Neuron (in vitro differentiated cells): ENCODE measurements around the gene SLC10A7.

Experiments used
- H2AFZ ChIP-seq: one replicate; pipeline ENCODE4 v1.6.1; 2013; ENCODE audit warnings: low read depth, mild to moderate bottlenecking, inconsistent platforms, low read length, moderate library complexity
- H3K27me3 ChIP-seq: one replicate; pipeline ENCODE4 v1.6.1; 2013; ENCODE audit warnings: low read length; ENCODE audit not compliant: insufficient read depth
- H3K36me3 ChIP-seq: one replicate; pipeline ENCODE4 v1.6.1; 2013; ENCODE audit warnings: low read length; ENCODE audit not compliant: insufficient read depth
- H3K4me1 ChIP-seq: one replicate; pipeline ENCODE4 v1.6.1; 2013; ENCODE audit warnings: low read length; ENCODE audit not compliant: insufficient read depth
- H3K4me3 ChIP-seq: 2 replicates; pipeline ENCODE4 v1.5.1; 2013; ENCODE audit warnings: mild to moderate bottlenecking, low read length, moderate library complexity
- H3K9me3 ChIP-seq: one replicate; pipeline ENCODE4 v1.6.1; 2013; ENCODE audit warnings: low read length

The SLC10A7 gene

DNA sequence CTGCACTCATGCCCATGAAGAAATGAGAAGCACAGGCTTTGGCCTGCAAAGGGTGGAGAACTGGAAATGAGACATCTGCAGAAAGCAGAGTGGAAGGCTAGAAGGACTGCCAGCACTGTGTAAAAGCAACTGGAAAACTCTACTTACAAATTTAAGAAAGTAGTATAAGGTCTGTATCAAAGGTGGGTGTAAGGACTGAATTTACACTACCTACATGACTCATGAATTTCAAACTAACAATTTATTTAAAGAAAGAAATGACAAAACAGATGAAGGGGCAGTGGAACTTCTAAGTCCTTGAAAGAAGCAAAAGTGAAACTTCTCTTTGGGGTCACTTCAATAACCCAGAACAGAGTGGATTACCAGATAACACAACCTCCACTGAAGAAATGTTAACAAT, 71.2 kb downstream of the SLC10A7 start:
- no peak overlapping the region for H2AFZ ChIP-seq
- H3K4me3 ChIP-seq = no peak overlapping the region

DNA sequence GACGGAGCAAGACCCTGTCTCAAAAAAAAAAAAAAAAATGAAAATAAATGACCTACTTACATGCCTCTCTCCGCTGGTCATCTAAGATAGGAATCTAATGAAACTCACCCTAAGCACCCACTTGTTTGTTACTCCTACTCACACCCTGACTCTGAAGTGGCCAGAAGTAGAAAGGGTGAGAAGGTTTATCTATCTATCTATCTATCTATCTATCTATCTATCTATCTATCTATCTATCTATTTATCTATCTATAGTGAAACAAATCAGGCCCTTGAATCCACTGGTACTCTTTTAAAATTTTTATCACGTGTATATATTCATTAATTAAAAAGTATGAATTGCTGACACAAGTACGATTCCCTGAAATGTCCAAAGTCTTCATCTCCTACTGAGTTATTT, 75.2 kb downstream of the SLC10A7 start:
- Histone ChIP-seq H3K4me1 (no peaks in the 10 kb centered on the region), H3K4me3 (no peak overlapping the region), H3K27me3 (no peaks in the 10 kb centered on the region), H3K9me3 (peaks cover 5% of the 10 kb centered on the region), H3K36me3 (no peaks in the 10 kb centered on the region), H2AFZ (no peak overlapping the region)

More for the DNA sequence above, 71.2 kb downstream of the SLC10A7 start:
- Histone ChIP-seq H3K4me1 (peaks cover 6% of the 10 kb centered on the region), H3K36me3 (no peaks in the 10 kb centered on the region), H3K27me3 (no peaks in the 10 kb centered on the region), H3K9me3 (peaks cover 2% of the 10 kb centered on the region)

DNA sequence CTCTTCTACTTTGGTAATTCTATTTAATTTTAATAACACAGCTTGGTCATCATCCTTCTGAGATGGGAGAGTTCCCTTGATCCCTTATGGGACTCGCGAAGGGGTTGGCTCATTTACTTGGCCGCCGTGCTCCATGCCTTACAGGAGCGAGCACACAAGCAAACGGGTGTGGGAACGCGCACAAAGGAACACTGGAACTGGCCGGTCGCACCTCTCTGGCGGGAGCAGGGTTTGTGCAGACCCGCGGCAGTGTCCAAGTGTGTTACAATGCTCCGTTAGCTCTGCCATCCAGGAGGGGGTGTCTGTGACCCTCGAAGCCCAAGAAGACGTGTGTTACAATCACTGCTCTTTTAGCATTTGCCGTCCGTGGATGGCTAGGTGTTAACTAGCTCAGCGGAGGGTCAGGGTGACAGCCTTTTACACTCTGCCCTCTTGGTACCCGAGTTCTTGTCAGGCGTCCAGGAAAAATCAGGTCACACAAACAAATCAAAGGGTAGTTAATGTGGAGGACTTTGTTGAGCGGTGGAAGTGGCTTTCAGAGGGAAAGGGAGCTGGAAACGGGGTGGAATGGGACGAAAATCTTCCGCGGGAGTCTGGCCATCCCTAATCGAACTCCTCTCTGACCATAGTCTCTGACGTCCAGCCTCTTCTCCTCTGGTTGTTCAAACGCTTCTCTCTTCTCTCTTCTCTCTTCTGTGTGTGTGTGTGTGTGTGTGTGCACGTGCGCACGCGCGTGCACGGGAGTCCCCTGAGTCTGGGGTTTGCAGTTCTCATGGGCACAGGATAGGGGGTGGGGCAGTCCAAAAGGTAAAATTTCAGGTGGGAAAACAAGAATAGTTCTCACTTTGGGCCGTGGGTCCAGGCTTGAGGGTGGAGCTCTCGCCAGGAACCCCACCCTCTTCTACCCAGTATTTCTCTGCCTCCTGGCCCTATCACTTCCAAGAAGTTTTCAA, 76.3 kb downstream of the SLC10A7 start:
- no peaks in the 10 kb centered on the region for H3K27me3 ChIP-seq
- no peak overlapping the region for H2AFZ ChIP-seq
- H3K4me3 ChIP-seq = no peak overlapping the region
- H3K36me3 ChIP-seq = no peaks in the 10 kb centered on the region
- H3K4me1 ChIP-seq = no peaks in the 10 kb centered on the region
- H3K9me3 ChIP-seq = peaks cover 4% of the 10 kb centered on the region

DNA sequence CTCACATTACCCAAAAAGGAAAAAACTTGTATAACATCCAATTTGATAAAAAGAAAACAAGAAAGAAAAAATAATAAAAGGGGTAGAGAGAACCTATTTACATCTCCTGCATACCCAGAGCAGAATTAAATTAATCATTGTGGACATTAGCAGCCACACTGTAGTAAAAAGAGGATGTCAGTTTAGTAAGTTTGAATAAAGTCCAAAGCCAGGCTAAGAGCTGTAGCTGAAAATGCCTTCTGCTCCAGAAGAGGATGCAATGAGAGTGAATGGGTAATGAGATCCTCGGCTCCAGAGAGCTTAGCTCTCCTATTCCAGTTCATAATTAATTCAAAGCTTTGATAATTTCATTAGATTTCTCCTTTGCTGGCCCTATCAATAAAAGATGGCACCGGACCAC, 78.2 kb downstream of the SLC10A7 start:
- no peaks in the 10 kb centered on the region for H3K36me3 ChIP-seq
- no peak overlapping the region for H2AFZ ChIP-seq
- H3K4me1 ChIP-seq = peaks cover under 1% of the 10 kb centered on the region
- H3K4me3 ChIP-seq = no peak overlapping the region
- H3K9me3 ChIP-seq = peaks cover 4% of the 10 kb centered on the region
- H3K27me3 ChIP-seq = no peaks in the 10 kb centered on the region

DNA sequence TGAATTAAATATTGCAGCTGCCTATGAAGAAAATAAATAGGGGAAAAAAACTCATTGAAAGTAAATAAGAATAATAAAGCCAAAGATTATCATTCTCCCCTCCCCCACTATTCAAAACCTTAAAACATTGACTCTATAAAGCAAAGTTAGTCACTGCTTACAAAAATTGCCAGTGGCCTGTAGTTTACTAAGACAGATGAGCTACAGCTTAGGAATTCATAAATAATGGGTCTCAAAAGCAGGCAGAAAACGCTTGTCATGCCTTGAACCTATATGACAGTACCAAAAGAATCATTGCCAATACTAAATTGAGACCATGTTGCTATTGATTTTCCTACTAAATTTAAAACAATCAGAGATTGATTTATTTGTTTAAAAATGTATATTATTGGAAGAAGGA, 78.9 kb downstream of the SLC10A7 start:
- no peaks in the 10 kb centered on the region for H3K27me3 ChIP-seq
- H3K36me3 ChIP-seq = no peaks in the 10 kb centered on the region
- peaks cover 8% of the 10 kb centered on the region for H3K4me1 ChIP-seq
- H3K4me3 ChIP-seq = no peak overlapping the region
- no peak overlapping the region for H2AFZ ChIP-seq
- H3K9me3 ChIP-seq = peaks cover 4% of the 10 kb centered on the region

DNA sequence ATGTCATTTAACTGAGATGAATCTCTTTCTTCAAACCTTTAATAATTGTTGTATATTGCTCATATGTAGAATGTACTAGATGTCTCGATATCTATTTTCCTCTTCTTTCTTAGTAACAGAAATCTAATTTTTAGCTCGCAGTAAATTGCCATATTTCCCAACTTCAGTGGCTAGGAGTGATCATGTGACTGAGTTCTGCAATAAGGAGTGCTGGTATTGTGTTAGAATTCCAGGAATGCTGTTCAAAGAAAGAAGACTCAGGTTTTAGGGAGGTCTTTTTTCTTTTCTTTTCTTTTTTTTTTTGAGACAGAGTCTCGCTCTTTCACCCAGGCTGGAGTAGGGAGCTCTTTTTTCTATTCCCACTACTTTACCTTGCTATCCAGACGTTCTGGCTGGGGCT, 81.7 kb downstream of the SLC10A7 start:
- no peak overlapping the region for H2AFZ ChIP-seq
- no peaks in the 10 kb centered on the region for H3K27me3 ChIP-seq
- H3K9me3 ChIP-seq = no peaks in the 10 kb centered on the region
- no peak overlapping the region for H3K4me3 ChIP-seq
- H3K36me3 ChIP-seq = no peaks in the 10 kb centered on the region
- peaks cover 22% of the 10 kb centered on the region for H3K4me1 ChIP-seq

DNA sequence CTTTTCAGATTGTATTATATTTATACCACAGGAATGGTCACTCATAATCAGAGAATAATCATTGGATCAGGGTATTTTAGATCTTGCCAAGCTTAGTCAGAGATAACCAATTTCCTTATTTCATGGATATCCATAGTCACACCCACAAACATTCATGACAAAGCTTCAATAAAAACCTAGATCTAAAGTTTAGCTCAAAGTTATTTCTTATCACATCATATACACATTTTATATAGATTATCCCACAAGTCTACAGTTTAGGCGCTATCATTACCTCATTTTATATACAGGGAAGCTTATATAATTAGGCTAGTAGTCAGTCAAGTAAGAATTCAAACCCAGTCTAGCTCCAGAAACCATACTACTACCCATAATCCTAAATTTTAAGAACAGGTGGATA, 82.3 kb downstream of the SLC10A7 start:
- no peaks in the 10 kb centered on the region for H3K9me3 ChIP-seq
- H3K36me3 ChIP-seq = no peaks in the 10 kb centered on the region
- no peak overlapping the region for H3K4me3 ChIP-seq
- H3K4me1 ChIP-seq = peaks cover 22% of the 10 kb centered on the region
- no peaks in the 10 kb centered on the region for H3K27me3 ChIP-seq
- no peak overlapping the region for H2AFZ ChIP-seq

DNA sequence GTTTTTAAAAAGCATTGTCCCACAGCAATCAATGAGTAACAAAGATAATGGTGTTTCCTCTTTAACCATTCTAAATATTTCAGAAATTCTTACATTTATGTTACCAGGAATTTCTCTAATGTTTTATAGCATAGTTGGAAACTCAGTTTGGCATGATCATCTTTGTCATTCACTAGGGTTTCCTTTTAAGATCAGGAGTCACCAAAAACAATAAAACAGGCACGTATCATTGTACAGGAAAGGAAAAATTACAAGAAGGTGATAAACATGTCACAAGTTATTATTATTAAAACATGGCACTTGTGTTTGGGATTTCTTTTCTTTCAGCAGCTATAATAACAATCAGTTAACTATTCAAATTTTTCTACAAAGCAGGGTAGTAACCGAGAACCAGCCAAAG, 84.0 kb downstream of the SLC10A7 start:
- H2AFZ ChIP-seq = no peak overlapping the region
- H3K4me3 ChIP-seq = no peak overlapping the region
- peaks cover 22% of the 10 kb centered on the region for H3K4me1 ChIP-seq
- H3K36me3 ChIP-seq = no peaks in the 10 kb centered on the region
- no peaks in the 10 kb centered on the region for H3K9me3 ChIP-seq
- H3K27me3 ChIP-seq = no peaks in the 10 kb centered on the region

DNA sequence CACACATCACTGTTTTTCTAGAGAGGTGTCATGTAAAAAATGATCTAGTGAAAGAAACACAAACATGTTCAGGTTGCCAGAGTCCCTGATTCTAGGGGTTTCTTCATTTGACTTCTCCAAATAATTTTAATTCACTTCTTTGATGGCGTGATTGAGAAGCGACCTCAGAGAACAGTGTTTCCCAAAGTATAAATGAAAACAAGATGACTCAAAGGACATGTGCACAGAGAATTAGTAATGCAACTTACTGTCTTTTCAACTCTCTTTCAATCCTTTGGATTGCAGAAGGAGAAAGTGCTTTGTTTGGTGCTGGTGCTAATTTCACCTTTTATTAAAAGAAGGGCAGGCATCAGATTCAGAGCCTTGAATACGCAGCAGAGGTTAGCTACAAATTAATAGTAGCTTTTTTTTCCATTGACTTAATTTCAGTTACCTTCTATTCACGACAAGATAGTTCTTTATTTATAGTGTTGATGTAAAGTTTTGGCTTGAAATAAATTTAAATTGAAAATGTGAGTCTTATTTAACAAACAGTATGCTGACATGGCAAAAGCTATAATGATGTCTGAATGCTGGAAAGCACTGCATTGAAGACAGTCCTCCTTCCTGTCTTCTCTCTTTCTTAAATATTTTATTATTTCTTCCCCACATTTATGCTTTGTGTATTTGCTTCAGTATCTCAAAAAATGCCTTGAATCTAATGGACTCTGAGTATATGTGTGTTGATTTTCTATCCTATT, 85.1 kb downstream of the SLC10A7 start:
- H3K4me3 ChIP-seq = no peak overlapping the region
- no peaks in the 10 kb centered on the region for H3K9me3 ChIP-seq
- no peak overlapping the region for H2AFZ ChIP-seq
- no peaks in the 10 kb centered on the region for H3K36me3 ChIP-seq
- H3K27me3 ChIP-seq = no peaks in the 10 kb centered on the region
- peaks cover 22% of the 10 kb centered on the region for H3K4me1 ChIP-seq

DNA sequence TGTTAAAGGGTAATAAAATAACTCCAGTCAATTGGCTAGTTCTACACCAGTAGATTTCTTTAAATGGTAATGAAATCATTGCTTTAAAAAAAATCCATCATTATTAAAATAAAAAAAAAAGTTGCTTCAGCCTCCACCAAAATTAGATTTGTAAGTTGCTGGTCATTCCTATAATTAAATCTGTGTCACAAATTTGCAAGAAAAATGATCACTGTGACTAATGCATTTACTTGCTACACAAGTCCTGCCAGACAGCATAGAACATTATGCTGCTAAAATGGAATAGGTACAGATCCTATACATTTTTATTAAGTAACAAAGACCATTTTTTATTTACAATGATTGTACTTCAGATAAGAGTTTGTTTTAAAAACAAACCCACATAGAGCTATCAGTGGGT, 85.8 kb downstream of the SLC10A7 start:
- Histone ChIP-seq H3K9me3 (no peaks in the 10 kb centered on the region), H3K4me3 (no peak overlapping the region), H3K27me3 (no peaks in the 10 kb centered on the region), H3K4me1 (peaks cover 22% of the 10 kb centered on the region), H3K36me3 (no peaks in the 10 kb centered on the region), H2AFZ (no peak overlapping the region)

DNA sequence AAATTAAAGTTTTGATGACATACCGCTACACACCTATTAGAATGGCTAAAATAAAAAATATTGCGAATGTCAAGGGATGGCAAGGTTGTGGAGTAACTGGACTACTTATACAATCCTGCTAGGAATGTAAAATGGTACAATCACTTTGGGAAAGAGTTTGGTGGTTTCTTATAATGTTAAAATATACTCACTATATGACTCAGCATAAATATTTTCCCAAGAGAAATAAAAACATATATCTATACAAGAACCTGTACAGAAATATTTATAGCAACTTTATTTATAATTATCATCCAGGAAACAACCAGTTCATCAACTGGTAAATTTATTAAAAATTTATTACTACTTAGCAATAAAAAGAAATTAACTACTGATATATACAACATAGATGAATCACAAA, 89.7 kb downstream of the SLC10A7 start:
- H3K4me1 ChIP-seq = peaks cover 11% of the 10 kb centered on the region
- no peaks in the 10 kb centered on the region for H3K9me3 ChIP-seq
- H3K27me3 ChIP-seq = no peaks in the 10 kb centered on the region
- no peak overlapping the region for H3K4me3 ChIP-seq
- no peak overlapping the region for H2AFZ ChIP-seq
- no peaks in the 10 kb centered on the region for H3K36me3 ChIP-seq

DNA sequence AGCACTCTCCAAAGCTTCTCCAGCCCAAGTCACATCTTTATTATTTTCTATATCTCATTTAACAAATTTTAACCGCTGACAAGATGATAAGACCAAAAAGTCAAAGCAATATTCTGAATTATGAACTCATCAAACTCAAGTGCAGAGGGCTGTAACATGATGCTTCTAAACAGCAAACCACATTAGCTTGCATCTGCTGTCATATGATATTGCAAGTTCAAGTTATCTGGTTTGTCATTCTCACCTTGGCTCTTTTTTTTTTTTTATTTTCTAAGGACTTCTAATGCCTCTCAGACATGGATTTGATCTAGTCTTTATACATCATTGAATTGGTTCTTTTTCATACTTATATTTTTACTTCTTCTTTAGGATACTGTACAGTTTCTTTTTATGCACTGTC, 93.4 kb downstream of the SLC10A7 start:
- Histone ChIP-seq H3K9me3 (no peaks in the 10 kb centered on the region), H3K4me3 (no peak overlapping the region)

DNA sequence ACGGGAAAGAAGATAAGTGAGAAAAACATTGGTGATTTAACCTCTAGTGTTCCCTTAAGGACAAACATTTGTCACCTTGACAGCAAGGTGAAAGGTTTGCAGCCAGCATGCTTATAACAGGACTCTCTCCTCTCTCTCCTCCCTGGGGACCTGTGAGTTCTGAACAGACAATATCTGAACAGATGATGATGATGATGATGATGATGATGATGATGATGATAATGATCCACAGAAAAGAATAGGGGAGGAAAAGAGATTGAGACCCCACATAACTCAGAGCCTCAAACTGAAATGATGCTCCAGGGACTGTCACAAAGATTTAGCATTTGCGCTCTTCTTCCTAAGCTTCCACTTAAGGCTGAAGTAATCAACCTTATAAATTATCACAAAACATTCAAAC, 103.9 kb downstream of the SLC10A7 start:
- Histone ChIP-seq H3K36me3 (no peaks in the 10 kb centered on the region), H3K4me3 (no peak overlapping the region), H3K4me1 (no peaks in the 10 kb centered on the region), H3K9me3 (no peaks in the 10 kb centered on the region), H3K27me3 (no peaks in the 10 kb centered on the region), H2AFZ (no peak overlapping the region)

More for the DNA sequence above, 93.4 kb downstream of the SLC10A7 start:
- no peaks in the 10 kb centered on the region for H3K4me1 ChIP-seq
- H3K36me3 ChIP-seq = no peaks in the 10 kb centered on the region
- H3K27me3 ChIP-seq = no peaks in the 10 kb centered on the region
- no peak overlapping the region for H2AFZ ChIP-seq
